H1 (cell line): Measurements from ENCODE around the gene FOXO6. TPM values are rescaled to one million over a fixed set of nuclear protein-coding genes. Genes with fewer than 3 reads are reported as not detected.

Source experiments
- TCF12 ChIP-seq: IDR thresholded peaks from 2 replicates; pipeline ENCODE4 v1.6.1; 2011; ENCODE audit warnings: low read depth, mild to moderate bottlenecking, low read length
- polyA plus RNA-seq, 7 experiments: library from polyadenylated mRNA; depleted of rRNA in 3 of 7; stranded (reverse) in 5 of 7; unstranded in 2 of 7; fragments of >200 nt in 5 of 7; fragments of 200-250 nt in 2 of 7; gene quantifications; 1 replicate in 5 of 7; 2 replicates in 1 of 7; 4 replicates in 1 of 7; pipeline versions ENCODE4 v1.2.1 to v1.2.3, GENCODE V29; 2011 to 2013; ENCODE audit warnings: missing spikeins in 2 of 7, mixed read lengths in 2 of 7
- total RNA-seq: library from RNA; stranded (reverse); fragmentation: NEBNext Ultra II Directional; extraction: Animal tissue kit (Norgen Biotek cat#: 25700); gene quantifications from 2 replicates; pipeline ENCODE4 v1.2.1, GENCODE V29; 2021

The FOXO6 gene
- total and polyA plus RNA-seq, 2 of the 8 experiments (the other 6 are each of a cell fraction or from before 2014, with no cell fraction given) = 0.59 to 3.0 TPM

GRCh38 chr1:41428738-41429640, 67.8 kb downstream of the FOXO6 start (continued):
- no peak for TF ChIP-seq TCF12
